NCI-H1417 treated with DMSO at 0.1 percent for 48 hours (cell line): ENCODE data around the gene NMRK1.

Source experiments
- DNase-seq: peaks from one replicate; lab custom pipeline; 2025; lab: John Stamatoyannopoulos, UW

The NMRK1 gene

DNA sequence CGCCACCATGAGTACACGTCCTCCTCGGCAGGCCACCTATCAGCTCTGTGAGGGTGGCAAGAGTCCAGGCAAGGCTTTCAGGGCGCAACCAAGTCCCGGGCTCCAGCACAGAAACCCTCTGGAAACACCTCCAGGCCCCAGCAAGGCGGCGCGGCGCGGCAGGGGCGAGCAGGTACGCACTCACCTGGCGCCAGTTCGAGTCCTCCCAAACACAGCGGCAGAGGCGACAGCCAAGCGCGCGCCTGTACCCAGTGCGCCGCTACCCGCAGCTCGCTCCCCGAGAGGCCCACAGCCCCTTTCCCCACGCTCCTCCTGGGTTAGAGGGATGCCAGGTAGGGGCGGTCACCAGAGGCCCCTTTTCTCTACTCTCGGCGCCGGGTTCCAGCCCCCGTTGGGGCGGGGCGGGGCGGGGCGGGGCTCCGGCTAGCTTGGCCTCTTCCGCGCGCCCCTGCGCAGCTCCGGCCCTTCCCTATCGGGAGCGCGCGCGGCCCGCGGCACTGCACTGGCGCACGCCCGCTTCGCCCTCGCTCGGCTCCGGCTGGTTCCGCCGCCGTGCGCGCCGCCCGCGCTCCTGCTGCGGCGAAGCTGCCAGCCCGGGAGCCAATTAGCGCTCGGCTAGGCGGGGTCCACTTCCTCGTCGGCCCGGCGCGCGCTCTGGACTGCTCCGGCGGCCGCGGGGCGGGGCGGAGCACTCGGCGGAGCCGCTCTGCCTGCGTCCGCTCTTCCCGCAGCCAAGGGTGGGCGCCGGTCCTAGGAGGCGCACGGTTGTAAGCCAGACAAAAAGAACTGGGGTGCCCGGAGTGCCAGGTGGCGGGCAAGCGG, at the start of gene NMRK1, which contains the start of gene OSTF1:
NMRK1 (minus strand) TSS at position 332 of the 822 bp plus-strand sequence. CDS start 5,040 bp downstream, outside the sequence.
OSTF1 (plus strand) TSS at position 691 of the 822 bp plus-strand sequence. CDS start 179 bp downstream, outside the sequence.
- peak; percentile 88 for DNase-seq

DNA sequence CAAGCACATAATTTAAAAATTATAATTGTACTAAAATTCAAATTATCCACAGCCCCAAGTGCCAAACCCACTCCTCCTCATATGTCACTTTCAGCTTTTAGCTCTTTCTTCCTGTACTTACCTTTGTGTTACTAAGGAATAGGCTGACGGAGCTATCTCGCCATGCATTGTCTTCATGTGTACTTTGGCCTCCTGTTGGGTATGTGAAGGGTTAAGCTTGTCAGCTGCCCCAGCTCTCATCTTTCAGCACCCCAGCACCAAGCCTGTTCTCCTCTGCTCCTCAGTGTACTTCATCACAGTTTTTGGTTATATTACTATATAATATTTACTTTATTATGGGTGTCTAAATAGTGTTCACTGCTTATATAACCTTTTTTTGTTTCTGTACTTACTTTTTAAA, 46.5 kb upstream of the NMRK1 start:
- DNase-seq = no peak

DNA sequence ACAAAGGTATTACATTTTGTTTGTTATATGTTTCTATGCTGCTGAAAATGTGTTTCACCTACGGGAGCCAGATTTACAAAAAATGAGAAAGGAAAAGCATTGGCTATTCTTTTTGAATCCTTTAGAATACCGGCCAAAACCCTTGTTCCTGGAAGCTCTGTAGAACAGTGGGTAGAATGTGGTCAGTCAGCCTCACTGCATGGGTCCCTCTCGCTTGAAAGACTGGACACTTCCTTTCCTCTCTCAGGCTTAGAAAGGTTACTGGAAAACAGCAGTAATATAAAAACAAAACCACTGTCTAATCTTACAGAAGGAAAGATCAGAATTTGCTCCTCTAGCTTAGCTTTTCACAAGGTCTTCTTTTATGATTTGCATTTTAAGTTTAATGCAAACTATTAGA, 45.4 kb upstream of the NMRK1 start:
- DNase-seq = no peak

DNA sequence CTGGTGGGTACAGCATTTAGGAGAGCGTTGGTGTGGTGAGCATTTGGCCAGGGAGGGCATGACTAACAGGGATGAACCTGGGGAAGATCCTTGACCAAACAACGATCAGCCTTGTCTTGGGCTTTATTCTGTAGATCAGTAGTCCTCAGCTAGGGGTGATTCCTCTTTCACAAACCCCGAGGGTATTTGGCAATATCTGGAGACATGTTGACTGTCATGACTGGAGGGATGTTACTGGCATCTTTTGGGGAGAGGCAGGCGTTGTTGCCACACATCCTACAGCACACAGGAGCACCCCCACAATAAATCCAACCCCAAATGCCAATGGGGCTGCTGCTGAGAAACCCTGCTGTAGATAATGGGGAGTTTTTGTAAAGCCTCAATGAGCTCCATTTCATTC, 44.3 kb upstream of the NMRK1 start:
- DNase-seq = no peak

DNA sequence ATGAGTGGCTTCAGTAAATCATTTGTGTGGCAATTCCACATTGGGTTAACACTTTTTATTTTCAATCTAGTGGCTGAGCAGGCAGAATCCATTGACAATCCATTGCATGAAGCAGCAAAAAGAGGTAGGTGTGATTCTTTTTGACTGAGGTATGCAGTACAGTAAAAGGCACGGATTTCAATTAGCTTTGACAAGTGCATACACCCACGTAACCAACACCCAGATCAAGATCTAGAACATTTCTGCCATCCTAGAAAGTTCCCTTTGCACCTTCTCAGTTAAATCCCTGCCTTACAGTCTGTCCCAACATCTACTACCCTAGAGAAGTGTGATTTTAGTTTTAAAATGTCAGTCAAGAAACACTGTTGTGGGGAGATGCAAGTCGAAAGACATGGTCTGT, 43.7 kb upstream of the NMRK1 start:
- DNase-seq = no peak

DNA sequence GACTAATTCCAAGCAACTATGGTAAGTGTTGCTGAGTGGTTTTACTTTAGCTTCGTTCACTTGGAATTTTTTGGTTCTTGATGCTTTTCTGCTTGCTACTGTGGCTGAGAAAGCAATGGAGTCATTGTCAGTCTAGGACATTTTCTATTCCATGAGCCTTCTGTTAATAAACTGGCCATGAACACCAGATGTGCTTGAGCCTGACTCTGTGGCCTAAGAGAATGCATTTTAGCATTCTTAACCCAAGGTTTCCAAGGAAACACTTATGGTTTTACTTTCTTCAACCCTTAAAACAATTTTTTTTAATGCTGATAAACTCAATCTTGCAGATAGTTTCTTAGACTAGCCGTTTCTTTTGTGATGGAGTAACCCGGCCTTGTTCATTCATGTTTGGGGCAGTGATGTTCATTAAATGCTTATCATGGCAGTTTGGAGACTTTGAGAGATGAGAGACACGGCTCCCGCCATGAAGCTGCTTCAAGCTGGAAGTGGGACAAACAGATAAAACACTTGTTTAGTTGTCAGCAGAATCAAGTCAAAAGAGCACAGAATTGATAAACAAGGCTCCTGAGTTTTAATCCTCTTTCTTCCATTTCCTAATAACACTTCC, 42.8 kb upstream of the NMRK1 start:
- no peak for DNase-seq

DNA sequence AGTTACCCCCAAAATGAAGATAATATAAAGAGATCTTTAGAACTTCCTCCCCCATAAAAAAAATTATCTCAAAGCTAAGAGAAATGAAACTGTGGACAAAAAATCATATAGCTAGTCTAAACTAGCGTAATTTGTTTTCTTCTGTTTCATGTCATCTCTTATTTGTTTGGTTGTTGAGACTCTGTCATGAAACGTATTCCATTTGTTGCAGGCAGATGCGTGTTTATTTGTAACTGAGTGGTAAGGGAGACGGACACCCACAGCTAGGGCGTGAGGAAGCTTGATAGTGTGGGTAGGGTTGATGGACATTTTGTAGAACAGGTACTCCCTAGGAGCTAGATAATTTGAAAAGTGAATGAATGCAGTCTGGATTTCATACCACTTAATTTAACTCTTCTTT, 42.2 kb upstream of the NMRK1 start:
- no peak for DNase-seq

DNA sequence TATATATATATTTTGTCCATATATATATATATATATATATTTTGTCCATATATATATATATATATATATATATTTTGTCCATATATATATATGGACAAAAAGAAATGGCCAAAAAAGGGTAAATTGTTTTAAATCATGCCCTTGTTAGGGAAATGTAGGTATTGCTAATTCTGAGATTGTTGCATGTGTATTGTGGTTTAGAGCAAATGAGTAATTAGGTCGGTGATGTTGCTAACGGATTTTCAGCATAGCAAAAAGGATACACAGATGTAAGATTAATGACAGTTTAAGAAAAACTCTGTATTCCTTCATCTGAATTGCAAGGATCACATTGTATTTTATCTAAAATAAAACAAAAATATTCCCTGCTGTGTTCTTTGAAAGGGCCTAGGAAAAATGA, 40.6 kb upstream of the NMRK1 start:
- DNase-seq = no peak

DNA sequence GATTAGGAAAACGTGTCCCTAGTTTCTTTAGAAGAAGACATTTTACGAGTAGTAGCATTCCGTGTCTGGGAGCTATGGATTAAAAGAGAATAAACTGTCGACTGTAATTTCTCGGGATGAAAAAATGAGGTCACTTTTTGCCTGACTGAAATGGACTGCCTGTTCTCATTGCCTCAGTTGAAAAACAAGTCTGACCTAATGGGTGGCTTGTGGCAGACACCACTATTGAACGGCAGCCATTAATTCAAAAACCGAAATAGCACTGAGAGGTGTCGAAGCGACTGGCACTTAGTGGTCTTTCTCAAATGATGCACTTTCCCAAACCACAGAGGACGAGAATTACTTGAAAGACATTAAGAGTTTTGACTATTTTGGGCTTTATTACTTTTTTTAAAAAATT, 35.7 kb upstream of the NMRK1 start:
- DNase-seq = no peak

DNA sequence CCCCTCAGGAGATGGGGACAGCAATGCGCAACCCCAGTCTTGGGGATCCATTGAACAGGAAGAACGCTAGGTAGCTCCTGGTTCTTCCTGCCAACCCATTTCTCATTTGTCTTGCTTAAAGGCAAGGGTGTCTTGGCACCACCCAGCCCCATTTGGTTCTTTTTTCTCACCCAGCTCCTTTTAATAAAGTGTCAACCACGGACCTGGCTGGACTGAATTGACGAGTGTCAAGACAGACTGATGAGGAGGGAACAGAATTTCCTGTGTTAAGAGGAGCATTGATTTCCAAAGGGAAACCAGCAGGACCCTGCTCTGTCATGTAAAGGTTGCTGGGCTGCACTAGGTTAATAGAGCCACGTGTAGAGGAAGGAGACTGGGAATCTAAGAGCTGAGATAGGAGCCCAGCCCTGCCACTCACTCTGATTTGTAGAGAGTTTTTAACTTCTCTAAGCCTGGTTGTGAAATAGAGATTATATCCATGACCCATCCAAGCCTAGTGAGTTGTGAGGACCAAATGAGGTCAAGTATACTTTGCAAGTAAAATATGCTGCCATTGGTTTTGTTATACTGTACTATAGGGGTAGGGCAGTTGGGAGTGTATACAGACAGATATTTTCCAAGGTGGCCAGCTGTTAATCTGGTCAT, 34.1 kb upstream of the NMRK1 start:
- DNase-seq = no peak

DNA sequence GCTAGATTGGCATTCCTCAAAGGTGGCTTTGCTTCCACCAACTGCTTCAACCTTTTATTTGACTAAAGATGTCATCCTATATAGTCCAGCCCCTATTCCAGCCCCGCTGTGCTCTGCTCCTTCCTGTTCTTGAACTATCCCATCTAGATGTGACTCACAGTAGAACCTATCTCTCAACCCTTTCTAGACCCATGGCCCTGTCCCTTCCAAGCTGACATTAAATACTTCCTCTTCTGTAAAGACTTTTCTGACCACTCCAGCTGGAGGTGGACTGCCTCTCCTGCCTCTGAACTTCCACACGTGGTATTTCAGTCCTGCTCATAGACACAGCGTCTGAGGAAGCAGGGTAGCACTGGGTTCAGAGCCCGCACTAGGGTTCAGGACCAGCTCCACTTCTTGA, 32.7 kb upstream of the NMRK1 start:
- DNase-seq = no peak

DNA sequence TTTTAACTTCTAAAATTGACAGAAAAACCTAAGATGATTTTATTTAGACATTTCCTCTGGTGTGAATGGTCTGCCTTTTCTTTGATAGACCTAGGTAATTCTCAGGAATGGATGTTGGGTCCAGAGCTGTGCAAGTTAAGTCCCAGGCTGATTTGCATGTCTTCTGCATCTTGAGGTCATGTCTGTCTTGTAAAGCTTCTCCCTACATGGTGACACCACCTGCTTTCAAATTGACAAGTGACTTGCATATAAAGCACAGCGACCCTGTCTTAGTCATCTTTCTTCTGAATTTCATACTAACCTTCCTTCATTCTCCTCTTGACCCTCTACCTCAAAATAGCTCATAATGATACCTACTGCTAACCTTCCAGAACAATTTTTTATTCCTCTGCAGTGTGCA, 29.6 kb upstream of the NMRK1 start:
- DNase-seq = no peak

DNA sequence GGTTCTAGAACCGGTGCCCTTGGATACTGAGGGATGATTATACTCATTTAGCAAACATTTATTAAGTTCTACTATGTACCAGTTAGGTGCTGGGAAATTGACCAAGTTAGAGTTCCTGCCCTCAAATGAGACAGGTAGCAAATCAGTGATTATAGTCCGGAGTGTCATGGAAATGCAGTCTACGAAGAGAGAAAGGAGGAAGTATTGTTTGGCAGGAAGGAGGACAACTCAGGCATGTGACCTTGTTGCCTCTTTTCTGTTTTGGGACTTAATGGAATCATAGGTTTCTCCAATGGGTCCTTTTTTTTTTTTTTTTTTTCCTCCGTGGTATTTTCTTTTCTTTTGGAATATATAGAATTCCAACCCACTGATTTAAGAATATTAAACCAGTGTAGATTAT, 28.4 kb upstream of the NMRK1 start:
- no peak for DNase-seq

DNA sequence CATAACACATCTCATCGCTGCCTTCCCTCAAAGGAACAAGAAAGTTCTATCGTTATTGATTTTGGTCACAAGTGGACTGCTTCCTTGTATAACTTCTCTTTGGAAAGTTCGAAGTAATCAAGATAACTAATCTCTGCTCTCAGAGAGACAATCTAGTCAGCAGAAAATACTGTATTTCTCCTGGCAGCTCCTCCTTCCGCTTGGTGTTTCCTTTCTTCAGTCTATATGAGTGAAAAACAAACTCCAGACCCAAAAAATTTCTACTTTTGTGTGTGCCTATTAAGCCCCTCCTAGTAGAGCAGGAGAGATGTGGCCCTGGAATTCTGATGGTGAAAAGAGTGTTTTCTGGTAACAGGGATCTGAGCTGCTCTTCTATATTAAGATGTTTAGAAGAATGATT, 24.8 kb upstream of the NMRK1 start:
- no peak for DNase-seq

DNA sequence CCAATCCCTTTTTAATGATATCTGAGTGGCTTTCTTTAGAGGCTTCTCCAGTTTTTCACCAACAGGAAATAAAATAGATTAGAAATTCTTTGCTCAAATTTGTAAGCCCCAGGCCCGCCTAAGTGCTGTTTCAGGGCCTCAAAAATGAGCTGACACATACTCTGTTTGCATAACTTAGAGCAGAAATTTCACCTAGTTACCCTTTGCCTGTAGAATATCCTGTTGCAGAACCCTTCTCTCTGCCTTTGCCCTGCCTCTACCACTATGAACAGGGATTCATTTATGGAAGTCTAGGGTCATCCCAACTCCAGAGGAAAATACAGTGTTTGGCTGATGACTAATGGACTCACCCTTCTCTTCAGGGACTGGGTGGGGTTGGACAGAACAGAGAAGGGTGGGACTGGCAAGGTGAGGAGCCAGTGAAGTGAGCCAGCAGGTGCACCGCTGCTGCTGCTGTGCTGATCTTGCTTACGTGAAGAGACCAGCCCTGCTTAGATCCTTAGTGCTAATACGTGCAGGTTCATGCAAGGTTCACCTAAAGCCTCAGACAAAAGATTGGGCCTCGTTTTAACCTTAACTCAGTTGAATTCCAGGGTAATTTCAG, 23.2 kb upstream of the NMRK1 start:
- DNase-seq = no peak

DNA sequence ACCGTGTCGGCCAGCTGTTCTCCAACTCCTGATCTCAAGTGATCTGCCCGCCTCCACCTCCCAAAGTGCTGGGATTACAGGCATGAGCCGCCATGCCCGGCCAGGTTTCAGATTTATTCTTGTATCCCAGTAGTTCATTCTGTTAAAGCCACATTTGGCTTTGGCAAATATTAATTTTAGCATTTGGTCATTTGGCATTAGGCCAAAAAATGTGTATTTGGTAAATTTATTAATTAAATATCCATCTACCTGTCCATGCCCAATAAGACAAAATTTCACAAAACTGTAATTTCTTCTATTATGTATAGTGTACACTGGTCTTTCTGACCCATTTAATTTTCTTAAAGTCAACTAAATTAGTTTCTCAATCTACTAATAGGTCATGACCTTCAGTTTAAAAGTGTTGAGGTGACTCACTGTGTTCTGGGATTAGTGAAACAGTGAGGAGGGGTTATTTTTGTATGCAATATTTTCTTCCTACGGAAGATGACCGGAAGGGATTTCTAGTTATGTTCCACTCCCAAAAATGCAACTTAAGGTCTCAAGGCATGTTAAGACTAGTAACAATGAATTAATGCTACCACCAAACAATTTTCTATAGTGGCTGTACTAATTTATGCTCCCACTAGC, 21.4 kb upstream of the NMRK1 start:
- no peak for DNase-seq

DNA sequence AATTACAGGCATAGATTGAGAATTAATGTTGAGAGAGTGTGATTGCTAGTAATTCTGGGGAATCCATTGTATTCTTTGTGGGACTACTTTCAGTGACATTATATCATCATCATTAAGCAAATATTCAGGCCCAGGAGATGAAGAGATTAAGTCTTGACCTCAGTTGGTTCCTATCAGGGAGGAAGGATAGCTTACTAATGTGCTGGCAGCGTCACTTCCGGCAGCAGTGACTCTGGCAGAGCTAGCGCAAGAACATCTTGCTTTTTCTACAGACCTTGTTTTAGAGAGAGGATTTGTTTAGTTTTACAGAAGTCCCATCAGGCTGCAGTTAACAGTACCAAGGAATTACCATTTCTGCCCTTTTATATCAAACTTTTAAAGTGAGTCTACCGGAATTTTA, 20.6 kb upstream of the NMRK1 start:
- no peak for DNase-seq

DNA sequence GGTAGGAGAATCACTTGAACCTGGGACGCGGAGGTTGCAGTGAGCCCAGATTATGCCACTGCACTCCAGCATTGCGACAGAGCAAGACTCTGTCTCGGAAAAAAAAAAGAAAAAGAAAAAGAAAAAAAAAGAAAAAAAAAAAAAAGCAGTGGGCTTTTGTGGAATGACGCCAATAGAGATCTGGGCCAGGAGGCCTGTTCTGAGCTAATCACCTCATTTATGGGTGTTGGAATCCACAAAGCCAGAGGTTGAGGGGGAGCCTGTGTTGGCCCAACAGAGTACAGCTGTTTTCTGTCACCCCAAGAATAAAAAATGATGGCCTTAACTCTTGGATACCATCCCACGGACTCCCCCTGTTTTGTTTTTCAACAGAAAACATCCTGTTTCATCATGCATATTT, 18.9 kb upstream of the NMRK1 start:
- DNase-seq = no peak

DNA sequence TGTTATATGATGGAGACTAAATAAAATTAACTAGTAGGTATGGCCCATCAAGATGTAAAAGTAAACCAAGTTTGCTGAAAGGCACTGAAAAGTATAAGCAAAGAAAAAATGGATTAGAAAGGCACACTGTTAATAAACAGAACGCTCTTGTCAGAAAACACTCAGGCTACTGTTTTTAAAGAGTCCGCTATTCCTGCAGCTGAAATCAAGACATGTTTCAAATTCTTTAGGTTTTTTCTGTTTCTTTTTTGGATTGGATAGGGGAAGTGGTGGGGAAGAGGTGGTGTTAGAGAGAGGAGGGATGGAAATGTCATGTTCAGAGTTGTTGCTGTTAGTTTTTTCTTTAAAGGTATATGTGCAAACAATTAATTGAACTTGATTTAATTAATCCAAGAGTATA, 17.9 kb upstream of the NMRK1 start:
- no peak for DNase-seq

DNA sequence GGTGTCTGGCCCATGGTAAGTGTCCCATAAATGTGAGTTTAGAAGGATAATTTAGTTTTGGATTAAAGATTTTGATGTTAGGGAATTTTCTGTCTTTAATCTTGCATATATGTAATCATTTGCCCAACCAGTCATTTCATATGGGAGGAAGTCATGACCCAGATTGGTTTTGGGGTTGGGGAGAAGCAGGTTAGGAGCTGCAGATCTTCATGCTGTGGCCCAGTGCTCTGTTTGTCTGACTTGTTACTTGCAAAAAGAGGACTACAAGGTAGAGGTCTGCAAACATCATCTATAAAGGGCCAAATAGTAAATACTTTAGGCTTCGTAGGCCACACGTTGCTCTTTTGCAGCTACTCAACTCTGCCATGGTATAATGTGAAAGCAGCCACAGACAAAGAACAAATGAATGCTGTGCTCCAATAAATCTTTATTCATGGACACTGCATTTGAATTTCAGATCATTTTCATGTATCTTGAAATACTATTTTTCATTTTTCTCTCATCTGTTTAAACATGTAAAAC, 17.1 kb upstream of the NMRK1 start:
- no peak for DNase-seq

DNA sequence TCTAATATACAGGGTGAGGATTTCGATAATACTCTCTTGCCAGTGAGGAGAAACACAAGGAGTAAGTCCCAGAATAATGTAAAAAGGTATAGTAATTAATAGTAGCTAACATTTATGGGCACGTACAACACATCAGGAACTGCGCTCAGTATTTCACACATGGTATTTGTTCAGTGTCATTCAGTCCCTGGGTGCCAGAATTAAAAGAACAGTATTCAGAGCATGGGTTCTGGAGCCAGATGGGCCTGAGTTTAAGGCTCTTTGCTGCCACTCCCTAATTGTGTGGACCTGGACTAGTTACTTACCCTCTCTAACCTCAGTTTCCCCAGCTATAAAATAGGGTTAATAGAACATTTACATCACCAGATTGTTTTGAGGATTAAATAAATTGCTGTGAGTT, 16.7 kb upstream of the NMRK1 start:
- DNase-seq = no peak

DNA sequence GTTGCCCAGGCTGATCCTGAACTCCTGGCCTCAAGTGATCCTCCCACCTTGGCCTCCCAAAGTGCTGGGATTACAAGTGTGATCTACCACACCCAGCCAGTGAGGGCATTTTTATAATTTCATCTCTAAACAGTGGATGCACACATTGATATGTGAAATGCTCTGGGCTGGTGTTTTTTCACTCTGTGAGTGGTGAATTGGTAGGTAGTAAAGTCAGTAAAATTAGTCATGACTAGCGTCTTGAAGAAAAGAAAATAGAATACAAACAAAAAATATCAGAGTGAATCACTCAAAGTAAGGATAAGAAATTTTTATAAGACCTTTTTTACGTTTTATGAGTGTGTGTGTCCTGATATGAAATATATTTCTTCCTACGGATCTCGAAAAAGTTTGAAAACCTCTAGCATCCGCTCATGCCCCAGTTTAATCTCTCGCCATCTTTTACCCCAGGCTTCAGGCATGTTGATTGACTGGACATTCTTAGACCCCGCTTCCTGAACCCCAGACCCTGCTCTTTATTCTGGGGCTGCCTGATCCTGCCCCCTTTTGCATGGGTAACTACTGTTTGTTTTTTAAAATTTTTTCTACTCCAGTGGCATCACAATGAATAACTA, 14.3 kb upstream of the NMRK1 start:
- DNase-seq = no peak
